Esophagus muscularis mucosa (tissue), 4 donors: ENCODE results near the gene SBK1. TPM values are rescaled to one million over a fixed set of nuclear protein-coding genes. Genes with fewer than 3 reads are reported as not detected.

Experiments
- DNase-seq: peaks from one replicate; pipeline ENCODE4 v3.0.0-alpha.2; 2017; ENCODE audit errors: extremely low spot score
- H3K27ac ChIP-seq, 4 donors: fragments of 200-600 bp; sonication (generic); replicated peaks in 1 of 4; 1 replicate in 3 of 4; 2 replicates in 1 of 4; pipeline ENCODE4 v1.5.1; 2016 to 2019; ENCODE audit warnings: mild to moderate bottlenecking in 1 of 4
- H3K27me3 ChIP-seq, 4 donors: fragments of 200-600 bp; sonication (generic); one replicate each; pipeline versions ENCODE4 v1.5.1 to v1.6.0; 2016 to 2019
- H3K36me3 ChIP-seq, 4 donors: fragments of 200-600 bp; sonication (generic); one replicate each; pipeline ENCODE4 v1.5.1; 2016 to 2019
- H3K4me1 ChIP-seq, 4 donors: fragments of 200-600 bp; sonication (generic); one replicate each; pipeline ENCODE4 v1.5.1; 2016 to 2019
- H3K4me3 ChIP-seq, 4 donors: fragments of 200-600 bp; sonication (generic); 1 replicate in 2 of 4; 2 replicates in 2 of 4; pipeline ENCODE4 v1.5.1; 2016 to 2019; ENCODE audit warnings: mild to moderate bottlenecking in 4 of 4, moderate library complexity in 1 of 4
- H3K9me3 ChIP-seq, 4 donors: fragments of 200-600 bp; sonication (generic); 1 replicate in 3 of 4; 2 replicates in 1 of 4; pipeline ENCODE4 v1.5.1; 2016 to 2019
- CTCF ChIP-seq, 3 experiments: fragments of 200-600 bp in 2 of 3; fragments of 450-650 bp in 1 of 3; sonication (generic) in 2 of 3; IDR thresholded peaks; one replicate each; pipeline ENCODE4 v1.5.1; 2017 to 2019; ENCODE audit warnings: antibody characterized with exemption in 3 of 3, mild to moderate bottlenecking in 2 of 3, moderate library complexity in 1 of 3
- EP300 ChIP-seq: sonication (generic); formaldehyde crosslinking; IDR thresholded peaks from one replicate; pipeline ENCODE4 v1.6.1; 2017; ENCODE audit warnings: antibody characterized with exemption
- POLR2A ChIP-seq: fragments of 450-650 bp; IDR thresholded peaks from one replicate; pipeline ENCODE4 v1.6.1; 2017; ENCODE audit warnings: antibody characterized with exemption, moderate library complexity, mild to moderate bottlenecking, low read depth
- POLR2AphosphoS5 ChIP-seq, 2 donors: sonication (generic); formaldehyde crosslinking; IDR thresholded peaks; one replicate each; pipeline ENCODE4 v1.6.1; 2017; ENCODE audit warnings: antibody characterized with exemption in 2 of 2
- WGBS: methylation state at CpG from one replicate; pipeline ENCODE4 v1.1.5; 2018; 5-methylcytosine and 5-hydroxymethylcytosine counted together
- intact Hi-C: fragments of 100-400 bp; cut with DNase I; formaldehyde crosslinking; loops from one replicate; pipeline ENCODE4 v1.15.1; 2023
- total RNA-seq, 4 donors: library from RNA; depleted of rRNA; stranded (reverse); fragments of >200 nt; gene quantifications; one replicate each; pipeline versions ENCODE4 v1.1.0 to v1.2.1, GENCODE V29; 2016

Gene SBK1
- total RNA-seq, 4 donors from 2014 or later: under 0.01 to 0.78 (median 0.17) TPM

- no peak overlapping the region for H3K4me3 ChIP-seq
- H3K27ac ChIP-seq: no peak overlapping the region
- no peaks in the 10 kb centered on the region for H3K36me3 ChIP-seq
- no peak for TF ChIP-seq POLR2A
- 68% methylated on average over 15 of the region's 15 CpGs for WGBS
- no peaks in the 10 kb centered on the region for H3K4me1 ChIP-seq
- no peak for DNase-seq
- H3K27me3 ChIP-seq: peaks cover 0 to 56% (median 0%) of the 10 kb centered on the region in 4 donors
- intact Hi-C loops: no loop called here
- no peaks in the 10 kb centered on the region for H3K9me3 ChIP-seq
Observed at GRCh38 chr16:28283798-28284577, 8.3 kb upstream of the SBK1 start.

GRCh38 chr16:28285649-28286048 is 6.7 kb upstream of the SBK1 start:
- no peaks in the 10 kb centered on the region for H3K9me3 ChIP-seq
- intact Hi-C loops: no loop called here
- H3K36me3 ChIP-seq: no peaks in the 10 kb centered on the region
- H3K27me3 ChIP-seq: peaks cover 0 to 44% (median 0%) of the 10 kb centered on the region in 4 donors
- 69% methylated on average over 9 of the region's 9 CpGs for WGBS
- TF ChIP-seq POLR2A (no peak), POLR2AphosphoS5 (IDR thresholded peaks at IDR 0.05) (no peak), CTCF (IDR thresholded peaks at IDR 0.05) (no peak), EP300 (no peak)
- H3K4me1 ChIP-seq: no peaks in the 10 kb centered on the region
- no peak overlapping the region for H3K4me3 ChIP-seq
- H3K27ac ChIP-seq: no peak overlapping the region
- DNase-seq: no peak

- H3K27ac ChIP-seq: no peak overlapping the region
- no peaks in the 10 kb centered on the region for H3K9me3 ChIP-seq
- peaks cover 9 to 13% (median 12%) of the 10 kb centered on the region in 4 donors for H3K4me1 ChIP-seq
- intact Hi-C loops: no loop called here
- no peak for DNase-seq
- H3K4me3 ChIP-seq: no peak overlapping the region
- H3K36me3 ChIP-seq: no peaks in the 10 kb centered on the region
- WGBS: 68% methylated on average over 7 of the region's 7 CpGs
- H3K27me3 ChIP-seq: peaks cover 0 to 28% (median 2%) of the 10 kb centered on the region in 4 donors
- TF ChIP-seq POLR2AphosphoS5 (IDR thresholded peaks at IDR 0.05): no peak
- TF ChIP-seq POLR2A: no peak
- no peak for TF ChIP-seq CTCF (IDR thresholded peaks at IDR 0.05)
- no peak for TF ChIP-seq EP300
Observed at GRCh38 chr16:28288114-28288513, 4.2 kb upstream of the SBK1 start.

GRCh38 chr16:28289048-28289447 is 3.3 kb upstream of the SBK1 start:
- no peak overlapping the region for H3K27ac ChIP-seq
- H3K27me3 ChIP-seq: peaks cover 0 to 36% (median 5%) of the 10 kb centered on the region in 4 donors
- 58% methylated on average over 3 of the region's 3 CpGs for WGBS
- no peak for DNase-seq
- TF ChIP-seq POLR2A (no peak), EP300 (no peak), POLR2AphosphoS5 (IDR thresholded peaks at IDR 0.05) (no peak), CTCF (IDR thresholded peaks at IDR 0.05) (no peak)
- peaks cover 9 to 20% (median 17%) of the 10 kb centered on the region in 4 donors for H3K4me1 ChIP-seq
- no peak overlapping the region for H3K4me3 ChIP-seq
- H3K9me3 ChIP-seq: no peaks in the 10 kb centered on the region
- no peaks in the 10 kb centered on the region for H3K36me3 ChIP-seq
- intact Hi-C loops: no loop called here

- 81% methylated on average over 10 of the region's 10 CpGs for WGBS
- Histone ChIP-seq H3K9me3 (no peaks in the 10 kb centered on the region), H3K27me3 (peaks cover 0 to 33% (median 5%) of the 10 kb centered on the region in 4 donors), H3K27ac (no peak overlapping the region), H3K4me1 (peaks cover 9 to 20% (median 17%) of the 10 kb centered on the region in 4 donors), H3K36me3 (no peaks in the 10 kb centered on the region), H3K4me3 (no peak overlapping the region)
- intact Hi-C loops: no loop called here
- no peak for DNase-seq
- TF ChIP-seq POLR2AphosphoS5 (IDR thresholded peaks at IDR 0.05): no peak
- TF ChIP-seq POLR2A: no peak
- TF ChIP-seq CTCF (IDR thresholded peaks at IDR 0.05): no peak
- TF ChIP-seq EP300: no peak
Observed at GRCh38 chr16:28289939-28290858, 2.1 kb upstream of the SBK1 start.
